Measurements from ENCODE around the gene NEK7.

Gene NEK7

DNA sequence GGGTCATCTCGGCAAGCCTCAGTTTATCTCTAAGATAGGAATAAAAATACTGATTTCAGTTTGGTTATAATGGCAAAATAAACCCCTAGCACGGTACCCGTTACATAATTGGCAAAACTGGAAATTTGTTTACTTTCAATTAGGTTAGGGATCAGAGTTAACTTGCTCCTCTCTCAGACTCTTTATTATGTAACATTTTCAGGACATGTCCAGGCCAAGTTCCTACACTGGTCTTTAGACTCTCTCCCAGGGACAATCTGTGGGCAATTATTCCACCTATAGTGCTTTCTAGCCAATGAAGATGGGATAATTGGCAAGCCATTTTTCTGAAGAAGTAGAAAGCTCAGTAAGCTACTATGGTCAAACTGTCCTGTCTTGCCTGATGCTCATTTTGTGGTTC lies 189.4 kb downstream of the NEK7 start:
- Histone ChIP-seq H3K4me2 (ENCODE audit: low read depth, low read length, poor library complexity, severe bottlenecking) (no peak overlapping the region), H3K27me3 (ENCODE audit: low read length) (no peaks in the 10 kb centered on the region), H4K20me1 (ENCODE audit: low read depth, low read length) (no peaks in the 10 kb centered on the region), H3K9ac (ENCODE audit: low read length) (no peak overlapping the region), H3K9me2 (replicated peaks; ENCODE audit: insufficient read depth, low read length) (no peaks in the 10 kb centered on the region), H3K9me3 (ENCODE audit: insufficient read depth, low read length) (no peaks in the 10 kb centered on the region), H3F3A (ENCODE audit: insufficient read depth) (no peaks in the 10 kb centered on the region), H3K4me3 (ENCODE audit: insufficient read depth, low read length, poor library complexity, severe bottlenecking) (no peak overlapping the region), H3K27ac (ENCODE audit: low read depth, low read length) (no peak overlapping the region), H2AFZ (ENCODE audit: low read depth, low read length, severe bottlenecking) (no peak overlapping the region), H3K79me2 (ENCODE audit: insufficient read depth, low read length) (no peaks in the 10 kb centered on the region), H3K36me3 (ENCODE audit: low read length) (no peaks in the 10 kb centered on the region)
- TF ChIP-seq, protein P1, sequence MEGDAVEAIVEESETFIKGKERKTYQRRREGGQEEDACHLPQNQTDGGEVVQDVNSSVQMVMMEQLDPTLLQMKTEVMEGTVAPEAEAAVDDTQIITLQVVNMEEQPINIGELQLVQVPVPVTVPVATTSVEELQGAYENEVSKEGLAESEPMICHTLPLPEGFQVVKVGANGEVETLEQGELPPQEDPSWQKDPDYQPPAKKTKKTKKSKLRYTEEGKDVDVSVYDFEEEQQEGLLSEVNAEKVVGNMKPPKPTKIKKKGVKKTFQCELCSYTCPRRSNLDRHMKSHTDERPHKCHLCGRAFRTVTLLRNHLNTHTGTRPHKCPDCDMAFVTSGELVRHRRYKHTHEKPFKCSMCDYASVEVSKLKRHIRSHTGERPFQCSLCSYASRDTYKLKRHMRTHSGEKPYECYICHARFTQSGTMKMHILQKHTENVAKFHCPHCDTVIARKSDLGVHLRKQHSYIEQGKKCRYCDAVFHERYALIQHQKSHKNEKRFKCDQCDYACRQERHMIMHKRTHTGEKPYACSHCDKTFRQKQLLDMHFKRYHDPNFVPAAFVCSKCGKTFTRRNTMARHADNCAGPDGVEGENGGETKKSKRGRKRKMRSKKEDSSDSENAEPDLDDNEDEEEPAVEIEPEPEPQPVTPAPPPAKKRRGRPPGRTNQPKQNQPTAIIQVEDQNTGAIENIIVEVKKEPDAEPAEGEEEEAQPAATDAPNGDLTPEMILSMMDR (IDR thresholded peaks at IDR 0.05; ENCODE audit: insufficient read depth, low read length, poor library complexity, severe bottlenecking): no peak
- TF ChIP-seq EZH2phosphoT487 (conservative IDR thresholded peaks at IDR 0.05; ENCODE audit: low read length): no peak

DNA sequence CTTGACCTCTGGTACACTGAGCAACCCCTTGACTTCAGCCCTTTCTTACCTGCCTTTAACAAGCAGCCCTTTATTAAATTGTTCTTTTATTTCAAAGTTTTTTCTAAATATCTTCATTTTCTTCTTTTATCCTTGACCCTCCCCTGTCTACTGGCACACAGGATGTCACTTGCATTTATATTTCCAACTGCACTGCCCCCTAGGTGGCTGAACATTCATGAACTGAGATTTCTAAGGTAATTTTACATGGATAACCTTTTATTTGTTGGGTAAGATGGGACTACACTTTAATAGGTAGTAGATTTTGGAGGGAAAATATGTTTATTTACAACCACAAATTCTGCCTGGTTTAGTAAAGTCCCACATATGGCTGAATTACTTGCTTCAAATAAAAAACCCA lies 193.7 kb downstream of the NEK7 start:
- H3K36me3 ChIP-seq (ENCODE audit: low read length): no peaks in the 10 kb centered on the region
- H3F3A ChIP-seq (ENCODE audit: insufficient read depth): no peaks in the 10 kb centered on the region
- no peak overlapping the region for H3K9ac ChIP-seq (ENCODE audit: low read length)
- no peaks in the 10 kb centered on the region for H3K9me2 ChIP-seq (replicated peaks; ENCODE audit: insufficient read depth, low read length)
- H3K4me2 ChIP-seq (ENCODE audit: low read depth, low read length, poor library complexity, severe bottlenecking): no peak overlapping the region
- H3K27me3 ChIP-seq (ENCODE audit: low read length): no peaks in the 10 kb centered on the region
- H3K4me3 ChIP-seq (ENCODE audit: insufficient read depth, low read length, poor library complexity, severe bottlenecking): no peak overlapping the region
- H2AFZ ChIP-seq (ENCODE audit: low read depth, low read length, severe bottlenecking): no peak overlapping the region
- no peaks in the 10 kb centered on the region for H4K20me1 ChIP-seq (ENCODE audit: low read depth, low read length)
- no peaks in the 10 kb centered on the region for H3K9me3 ChIP-seq (ENCODE audit: insufficient read depth, low read length)
- H3K27ac ChIP-seq (ENCODE audit: low read depth, low read length): no peak overlapping the region
- TF ChIP-seq EZH2phosphoT487 (conservative IDR thresholded peaks at IDR 0.05; ENCODE audit: low read length): no peak
- TF ChIP-seq, protein P1 (IDR thresholded peaks at IDR 0.05; ENCODE audit: insufficient read depth, low read length, poor library complexity, severe bottlenecking): peak; percentile 17
- no peaks in the 10 kb centered on the region for H3K79me2 ChIP-seq (ENCODE audit: insufficient read depth, low read length)

DNA sequence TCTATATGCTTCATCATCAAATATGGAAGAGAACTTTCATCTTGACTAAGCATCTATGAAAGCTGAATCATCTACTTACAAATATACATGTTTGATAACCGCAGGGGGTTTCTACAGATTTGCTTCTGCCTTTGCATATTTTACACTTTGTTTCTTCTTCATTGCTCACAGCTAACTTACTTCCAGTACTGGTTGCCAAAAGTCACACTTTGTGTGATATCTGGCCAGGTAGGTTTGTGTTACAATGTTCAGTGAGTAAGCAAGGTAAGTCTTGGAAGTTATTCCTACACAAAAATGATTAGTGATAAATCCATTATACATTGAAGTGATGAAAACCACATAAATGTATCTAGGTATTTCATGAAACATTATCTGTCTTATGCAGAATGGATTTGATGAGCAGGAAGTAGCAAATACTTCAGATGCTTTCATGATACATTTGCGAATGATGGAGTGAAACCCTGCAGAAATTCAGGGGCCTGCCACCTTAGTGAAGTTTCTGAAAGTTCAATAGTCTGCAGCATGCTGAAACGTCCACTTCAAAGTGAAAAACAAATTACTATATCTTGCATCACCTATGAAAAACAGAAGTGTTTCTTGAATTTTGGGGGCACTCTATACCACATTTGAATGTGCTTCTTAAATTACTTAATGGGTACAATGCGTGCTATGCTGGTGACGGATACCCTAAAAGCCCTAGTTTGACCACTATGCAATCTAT lies 196.3 kb downstream of the NEK7 start:
- H2AFZ ChIP-seq (ENCODE audit: low read depth, low read length, severe bottlenecking): no peak overlapping the region
- no peaks in the 10 kb centered on the region for H3K36me3 ChIP-seq (ENCODE audit: low read length)
- no peaks in the 10 kb centered on the region for H3K9me3 ChIP-seq (ENCODE audit: insufficient read depth, low read length)
- H3K4me2 ChIP-seq (ENCODE audit: low read depth, low read length, poor library complexity, severe bottlenecking): no peak overlapping the region
- H4K20me1 ChIP-seq (ENCODE audit: low read depth, low read length): no peaks in the 10 kb centered on the region
- no peak overlapping the region for H3K4me3 ChIP-seq (ENCODE audit: insufficient read depth, low read length, poor library complexity, severe bottlenecking)
- H3F3A ChIP-seq (ENCODE audit: insufficient read depth): no peaks in the 10 kb centered on the region
- no peaks in the 10 kb centered on the region for H3K9me2 ChIP-seq (replicated peaks; ENCODE audit: insufficient read depth, low read length)
- no peak overlapping the region for H3K27ac ChIP-seq (ENCODE audit: low read depth, low read length)
- TF ChIP-seq EZH2phosphoT487 (conservative IDR thresholded peaks at IDR 0.05; ENCODE audit: low read length): no peak
- TF ChIP-seq, protein P1 (IDR thresholded peaks at IDR 0.05; ENCODE audit: insufficient read depth, low read length, poor library complexity, severe bottlenecking): no peak
- no peak overlapping the region for H3K9ac ChIP-seq (ENCODE audit: low read length)
- H3K27me3 ChIP-seq (ENCODE audit: low read length): no peaks in the 10 kb centered on the region
- no peaks in the 10 kb centered on the region for H3K79me2 ChIP-seq (ENCODE audit: insufficient read depth, low read length)
